ENCODE measurements around the gene NHERF2.

GRCh38 chr16:2042986-2043666, 16.4 kb downstream of the NHERF2 start:
- TF ChIP-seq, protein P1, sequence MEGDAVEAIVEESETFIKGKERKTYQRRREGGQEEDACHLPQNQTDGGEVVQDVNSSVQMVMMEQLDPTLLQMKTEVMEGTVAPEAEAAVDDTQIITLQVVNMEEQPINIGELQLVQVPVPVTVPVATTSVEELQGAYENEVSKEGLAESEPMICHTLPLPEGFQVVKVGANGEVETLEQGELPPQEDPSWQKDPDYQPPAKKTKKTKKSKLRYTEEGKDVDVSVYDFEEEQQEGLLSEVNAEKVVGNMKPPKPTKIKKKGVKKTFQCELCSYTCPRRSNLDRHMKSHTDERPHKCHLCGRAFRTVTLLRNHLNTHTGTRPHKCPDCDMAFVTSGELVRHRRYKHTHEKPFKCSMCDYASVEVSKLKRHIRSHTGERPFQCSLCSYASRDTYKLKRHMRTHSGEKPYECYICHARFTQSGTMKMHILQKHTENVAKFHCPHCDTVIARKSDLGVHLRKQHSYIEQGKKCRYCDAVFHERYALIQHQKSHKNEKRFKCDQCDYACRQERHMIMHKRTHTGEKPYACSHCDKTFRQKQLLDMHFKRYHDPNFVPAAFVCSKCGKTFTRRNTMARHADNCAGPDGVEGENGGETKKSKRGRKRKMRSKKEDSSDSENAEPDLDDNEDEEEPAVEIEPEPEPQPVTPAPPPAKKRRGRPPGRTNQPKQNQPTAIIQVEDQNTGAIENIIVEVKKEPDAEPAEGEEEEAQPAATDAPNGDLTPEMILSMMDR (IDR thresholded peaks at IDR 0.05) = no peak
- TF ChIP-seq POLR2A (IDR thresholded peaks at IDR 0.05; ENCODE audit: low read depth) (no peak), POLR2AphosphoS5 (IDR thresholded peaks at IDR 0.05) (no peak), EP300 (IDR thresholded peaks at IDR 0.05) (no peak)

Data from esophagus muscularis mucosa (tissue), 4 donors.